GM20431 (cell line): Measurements from ENCODE around the gene GUCY2C.
"Not testable (repeated sequence)": the region's sequence is repeated elsewhere in the genome, so short reads cannot be mapped to it uniquely, and the experiment has no call there.

Experiments used
- in situ Hi-C: fragments of 300-500 bp; cut with MseI, MboI; formaldehyde crosslinking; loops from one replicate; pipeline ENCODE4 v1.15.0; 2020; ENCODE audit warnings: low sequenced_read_pairs; ENCODE audit not compliant: unreplicated experiment

Gene GUCY2C

DNA sequence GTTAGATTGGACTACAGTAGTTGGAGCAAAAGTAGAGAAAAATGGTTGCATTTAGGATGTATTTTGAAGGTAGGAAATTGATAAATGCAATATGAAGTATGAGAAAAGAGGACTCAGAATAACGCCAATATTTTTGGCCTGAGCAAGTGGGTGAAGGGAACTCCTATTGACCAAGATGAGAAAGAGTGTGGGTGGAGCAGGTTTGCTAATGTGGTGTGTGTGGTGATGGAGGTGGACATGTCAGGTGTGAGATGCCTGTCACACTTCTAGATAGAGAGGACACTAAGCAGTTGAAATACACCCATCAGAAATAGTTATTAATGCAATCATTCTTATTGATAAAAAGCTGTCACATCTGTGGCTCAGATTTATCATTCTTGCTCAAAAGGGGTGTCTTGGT, 7.3 kb downstream of the GUCY2C start:
- in situ Hi-C loops, result no loop called here

- in situ Hi-C loops, result not testable (repeated sequence)
These were observed 14.2 kb downstream of the GUCY2C start for GRCh38 chr12:14682231-14682630.

DNA sequence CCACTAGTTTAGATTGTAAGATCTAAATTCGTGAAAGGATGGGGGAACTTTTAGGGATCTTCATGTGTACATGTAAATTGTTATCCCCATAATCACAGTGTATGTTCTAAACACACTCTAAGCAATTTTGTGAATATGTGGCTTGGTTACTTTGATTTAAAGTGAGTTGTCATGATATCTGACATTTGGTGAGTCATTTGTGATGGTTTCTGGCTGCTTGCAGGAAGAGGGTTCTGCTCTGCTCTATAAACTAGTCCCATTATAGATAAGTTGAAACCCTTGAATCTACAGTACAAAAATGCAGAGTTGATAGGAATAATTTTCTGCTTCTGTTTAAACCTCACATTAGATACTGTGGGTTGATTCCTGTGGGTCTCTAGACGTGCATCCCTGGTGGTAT, 14.8 kb downstream of the GUCY2C start:
- in situ Hi-C loops, result no loop called here

- in situ Hi-C loops, result no loop called here
These were observed 15.2 kb downstream of the GUCY2C start for GRCh38 chr12:14681190-14681589.

DNA sequence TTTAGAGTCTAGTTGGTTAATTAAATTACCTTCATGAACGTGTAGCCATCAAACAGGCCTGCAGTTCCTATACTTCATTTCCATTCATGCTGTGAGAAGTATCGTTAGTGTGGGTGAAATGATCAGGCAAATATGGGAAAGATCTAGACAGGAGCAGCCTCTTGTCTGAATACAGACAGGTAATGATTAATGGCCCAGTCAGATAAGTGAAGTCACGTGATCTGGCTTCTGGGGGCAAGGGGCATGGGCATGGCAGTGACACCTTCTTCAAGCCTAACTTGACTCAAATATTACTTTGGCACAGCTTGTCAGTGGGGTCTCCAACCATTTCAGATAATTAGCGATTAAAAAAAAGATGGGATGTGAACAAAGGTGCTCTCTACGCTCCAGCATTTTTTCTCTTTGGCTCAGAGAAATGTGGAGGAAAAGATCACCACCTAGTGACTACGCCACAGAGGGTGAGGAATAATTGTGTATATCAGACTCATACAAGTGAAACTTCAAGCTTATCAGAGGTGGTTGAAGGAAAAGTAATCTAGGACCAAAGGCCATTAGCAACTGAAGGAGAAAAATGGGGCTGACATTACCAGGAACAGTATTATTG, 17.8 kb downstream of the GUCY2C start:
- in situ Hi-C loops, result no loop called here

DNA sequence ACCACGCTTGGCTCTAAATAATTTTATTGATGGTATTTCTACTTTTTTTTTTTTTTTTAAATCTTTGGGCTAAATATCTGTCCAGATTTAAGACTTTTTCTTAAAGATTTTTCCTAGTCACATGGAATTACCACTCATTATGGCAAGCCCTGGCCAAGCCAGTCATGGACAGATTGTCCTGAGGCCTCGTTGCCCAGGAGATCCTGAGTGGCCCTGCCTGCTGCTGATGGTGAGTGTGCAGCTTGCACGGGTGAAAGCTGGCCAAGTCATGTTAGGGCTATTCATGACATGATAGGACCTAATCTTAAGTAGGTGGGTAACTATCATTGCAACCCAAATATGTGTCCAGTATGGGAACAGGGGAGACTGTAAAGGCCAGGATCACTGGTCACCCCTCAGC, 27.8 kb downstream of the GUCY2C start:
- in situ Hi-C loops, result loop anchor here (25.0 kb wide), 1 partner anchor 431 kb away; no protein-coding TSS in a partner anchor

DNA sequence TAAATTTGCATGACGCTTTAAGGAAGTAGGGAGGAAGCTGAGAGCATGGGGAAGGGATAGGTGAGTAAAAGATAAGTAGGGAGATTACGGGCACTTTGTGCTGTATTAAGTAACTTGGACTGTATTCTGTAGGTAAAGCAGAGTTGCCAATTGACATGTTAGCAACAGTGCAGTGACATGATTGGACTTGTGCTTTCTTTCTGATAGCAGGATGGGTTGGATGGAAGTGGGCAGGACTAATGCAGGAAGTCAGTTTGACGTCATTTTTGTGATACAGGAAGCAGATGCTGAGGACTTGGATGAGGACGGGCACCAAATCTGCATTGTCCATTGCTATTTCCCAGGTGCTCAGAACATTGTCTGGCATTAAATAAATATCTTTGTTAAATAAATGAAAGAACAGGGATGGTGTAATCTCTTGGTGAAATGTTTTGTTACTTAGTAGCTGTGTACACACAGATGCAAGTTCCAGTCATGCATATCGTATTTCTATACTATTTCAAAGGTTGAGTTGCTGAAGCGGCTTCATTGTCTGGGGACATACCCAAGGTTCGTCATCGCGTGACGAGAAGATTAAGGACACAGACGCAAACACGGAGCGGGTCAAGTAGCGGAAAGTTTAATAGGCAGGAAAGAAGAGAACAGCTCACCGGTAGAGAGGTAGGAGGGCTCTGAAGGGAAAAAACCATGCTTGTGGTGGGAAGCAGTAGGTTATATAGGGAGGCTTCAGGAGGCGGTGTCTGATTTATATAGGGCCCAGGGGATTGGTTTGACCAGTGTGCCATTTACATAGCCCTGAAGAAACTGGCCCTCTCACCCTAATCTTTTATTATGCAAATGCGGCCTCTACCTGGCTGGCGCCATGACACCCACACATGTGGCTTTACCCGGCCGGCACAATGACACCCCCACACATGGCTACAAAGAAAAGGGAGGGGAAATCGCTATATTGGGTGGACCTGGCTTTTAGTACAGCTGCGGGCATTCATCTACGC, 30.7 kb downstream of the GUCY2C start:
- in situ Hi-C loops, result loop anchor here (25.0 kb wide), 1 partner anchor 428 kb away; no protein-coding TSS in a partner anchor

DNA sequence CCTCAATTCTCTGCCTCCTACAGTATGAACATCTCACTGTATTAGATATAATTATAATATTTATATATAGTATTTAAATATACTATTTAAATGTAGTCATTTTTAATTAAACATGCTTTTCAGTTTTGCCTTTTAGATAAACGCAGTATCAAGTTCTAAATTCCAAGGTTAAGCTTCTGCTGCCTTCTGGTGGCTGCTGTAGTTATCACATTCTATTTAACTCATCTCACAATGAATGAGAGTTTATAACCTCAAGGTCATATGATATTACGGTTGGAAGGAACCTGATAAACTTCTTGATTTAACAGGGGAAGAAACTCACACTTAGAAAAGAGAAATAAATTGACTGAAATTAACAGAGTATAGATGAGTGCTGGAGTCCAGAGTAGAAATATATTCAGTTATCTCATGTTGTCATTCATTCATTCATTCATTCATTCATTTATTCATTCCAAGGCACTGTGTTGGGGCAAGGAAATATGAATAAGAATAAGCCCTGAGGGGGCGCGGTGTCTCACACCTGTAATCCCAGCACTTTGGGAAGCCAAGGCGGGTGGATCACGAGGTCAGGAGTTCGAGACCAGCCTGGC, 31.9 kb downstream of the GUCY2C start:
- in situ Hi-C loops, result loop anchor here (25.0 kb wide), 1 partner anchor 427 kb away; no protein-coding TSS in a partner anchor

- in situ Hi-C loops, result loop anchor here (25.0 kb wide), 1 partner anchor 426 kb away; no protein-coding TSS in a partner anchor
These were observed 33.4 kb downstream of the GUCY2C start for GRCh38 chr12:14663002-14663401.

DNA sequence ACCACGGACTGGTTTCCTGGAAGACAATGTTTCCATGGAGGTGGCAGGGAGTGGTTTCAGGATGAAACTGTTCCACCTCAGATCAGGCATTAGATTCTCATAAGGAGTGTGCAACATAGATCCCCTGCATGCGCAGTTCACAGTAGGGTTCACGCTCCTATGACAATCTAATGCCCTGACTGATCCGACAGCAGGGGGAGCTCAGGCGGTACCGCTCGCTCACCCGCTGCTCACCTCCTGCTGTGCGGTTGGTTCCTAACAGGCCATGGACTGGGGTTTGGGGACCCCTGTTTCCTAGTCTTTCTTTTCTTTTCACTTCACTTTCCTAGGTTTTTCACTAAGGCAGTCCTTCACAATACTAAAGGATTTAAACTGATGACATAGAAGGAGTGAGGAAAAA, 39.6 kb downstream of the GUCY2C start:
- in situ Hi-C loops, result loop anchor here (25.0 kb wide), 1 partner anchor 420 kb away; no protein-coding TSS in a partner anchor

GRCh38 chr12:14655284-14655683, 41.1 kb downstream of the GUCY2C start:
- in situ Hi-C loops, result loop anchor here (25.0 kb wide), 1 partner anchor 418 kb away; no protein-coding TSS in a partner anchor

DNA sequence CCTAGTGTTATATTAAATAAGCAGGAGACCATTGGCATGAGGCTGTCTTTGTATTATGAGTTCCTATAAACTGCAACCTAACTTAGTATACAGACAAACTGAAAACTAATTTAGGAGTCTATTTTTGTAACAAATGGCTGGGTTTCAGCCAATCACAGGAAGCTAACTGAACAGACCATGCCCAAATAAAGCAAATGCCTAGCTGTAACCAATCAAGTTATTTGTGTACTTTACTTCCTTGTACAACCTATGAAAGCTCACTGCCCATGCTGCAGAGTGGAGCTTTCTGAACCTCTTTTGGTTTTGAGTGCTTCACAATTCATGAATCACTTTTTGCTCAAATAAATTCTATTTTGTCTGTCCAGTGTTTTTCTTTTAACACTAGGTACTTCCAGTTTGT, 41.6 kb downstream of the GUCY2C start:
- in situ Hi-C loops, result loop anchor here (25.0 kb wide), 1 partner anchor 418 kb away; no protein-coding TSS in a partner anchor

DNA sequence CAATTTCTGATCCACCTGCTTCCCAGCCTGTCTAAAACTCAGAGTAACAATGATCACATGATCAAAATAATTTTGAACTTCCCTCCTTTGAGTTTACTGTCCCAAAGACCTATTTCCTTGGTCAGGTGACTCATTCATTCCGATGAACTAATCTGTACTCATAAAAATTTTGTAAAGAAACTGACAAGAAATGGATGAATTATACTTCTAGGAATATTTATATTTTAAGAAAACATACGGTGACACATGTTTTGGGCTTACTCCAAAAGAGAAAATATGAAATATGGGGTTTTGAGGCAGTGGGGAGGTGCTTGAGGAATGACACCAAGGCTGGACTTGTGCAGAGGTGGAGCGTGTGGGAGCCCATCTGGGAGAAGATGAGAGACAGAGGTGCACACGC, 42.0 kb downstream of the GUCY2C start:
- in situ Hi-C loops, result loop anchor here (25.0 kb wide), 1 partner anchor 417 kb away; no protein-coding TSS in a partner anchor

GRCh38 chr12:14652483-14652882, 43.9 kb downstream of the GUCY2C start:
- in situ Hi-C loops, result loop anchor here (25.0 kb wide), 1 partner anchor 415 kb away; no protein-coding TSS in a partner anchor

DNA sequence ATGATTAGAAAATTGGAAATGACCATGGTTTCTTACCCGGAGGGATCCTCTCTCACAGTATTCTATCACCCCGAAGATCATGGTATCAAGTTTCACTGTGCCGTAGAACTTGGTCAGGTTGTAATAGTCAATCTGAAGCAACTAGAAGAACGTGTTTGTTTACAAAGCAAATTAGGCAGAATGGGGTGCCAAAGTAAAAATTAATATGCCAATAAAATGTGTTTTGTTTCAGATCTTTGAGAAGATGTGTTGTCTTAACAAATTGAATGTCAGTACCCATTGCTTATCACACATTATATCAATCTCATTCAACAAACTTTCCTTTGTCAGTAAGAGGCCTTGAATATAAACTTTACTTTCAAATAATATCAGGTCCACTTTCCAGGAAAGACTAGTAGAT, 45.0 kb downstream of the GUCY2C start:
- in situ Hi-C loops, result loop anchor here (25.0 kb wide), 1 partner anchor 414 kb away; no protein-coding TSS in a partner anchor

DNA sequence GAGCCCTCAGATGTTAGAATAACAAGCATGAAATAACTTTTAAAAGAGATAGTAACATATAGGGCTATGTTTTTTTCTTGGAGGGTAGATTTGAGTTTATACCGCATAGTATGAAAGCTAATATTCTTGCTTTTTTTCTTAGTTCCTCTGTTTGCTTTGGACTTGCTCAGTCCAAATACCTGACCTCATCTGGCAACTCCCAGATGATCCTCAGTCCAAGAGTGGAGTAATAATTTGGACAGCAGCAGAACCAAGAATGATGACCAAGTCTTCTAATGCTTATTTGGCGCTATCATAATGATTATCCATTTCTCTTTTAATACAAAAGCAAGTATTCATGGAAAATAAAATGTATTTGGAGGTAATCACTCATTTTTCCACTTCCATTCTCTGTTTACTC, 45.6 kb downstream of the GUCY2C start:
- in situ Hi-C loops, result loop anchor here (25.0 kb wide), 1 partner anchor 413 kb away; no protein-coding TSS in a partner anchor

DNA sequence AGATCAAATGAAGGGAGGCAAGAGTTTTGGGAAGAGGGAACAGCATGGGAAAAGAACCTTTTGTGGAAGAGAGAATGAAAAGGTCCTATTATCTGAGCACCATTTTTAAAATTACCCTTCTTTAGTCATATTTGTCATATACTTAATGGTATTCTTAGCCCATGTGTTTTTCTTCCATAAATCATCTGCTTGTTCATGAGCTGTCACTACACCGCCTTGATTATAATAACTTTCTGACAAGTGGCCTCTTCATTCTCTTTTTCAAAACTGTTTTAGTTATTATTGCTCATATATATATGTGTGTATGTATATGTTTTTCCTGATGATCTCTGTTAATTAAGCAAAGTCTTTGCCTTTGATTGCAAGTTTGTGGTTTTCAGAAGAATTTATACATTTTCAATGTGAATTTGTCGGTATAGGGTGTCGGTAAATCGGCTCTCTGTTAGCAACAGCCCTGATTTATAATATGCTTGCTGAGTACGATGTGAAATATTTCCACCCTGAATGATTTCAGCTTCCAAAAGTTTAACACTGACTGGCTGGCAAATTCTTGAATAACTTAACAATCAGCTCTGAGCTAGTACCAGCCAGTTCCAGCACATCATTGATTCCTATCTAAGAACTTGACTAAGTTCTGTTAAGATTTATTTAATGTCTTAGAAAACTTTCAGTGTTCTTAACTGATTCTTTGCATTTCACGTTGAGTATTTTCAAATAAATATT, 49.2 kb downstream of the GUCY2C start:
- in situ Hi-C loops, result no loop called here

- in situ Hi-C loops, result no loop called here
These were observed 53.1 kb downstream of the GUCY2C start for GRCh38 chr12:14643251-14643650.

DNA sequence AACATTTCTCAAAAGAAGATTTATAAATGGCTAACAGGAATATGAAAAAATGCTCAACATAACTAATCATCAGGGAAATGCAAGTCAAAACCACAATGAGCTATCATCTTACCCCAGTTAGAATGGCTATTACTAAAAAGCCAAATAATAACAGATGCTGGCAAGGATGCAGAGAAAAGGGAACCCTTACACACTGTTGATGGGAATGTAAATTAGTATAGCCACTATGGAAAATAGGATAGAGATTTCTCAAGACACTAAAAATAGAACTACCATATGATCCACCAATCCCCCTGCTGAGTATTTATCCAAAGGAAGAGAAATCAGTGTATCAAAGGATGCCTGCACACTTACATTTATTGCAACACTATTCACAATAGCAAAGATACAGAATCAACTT, 58.3 kb downstream of the GUCY2C start:
- in situ Hi-C loops, result no loop called here

GRCh38 chr12:14635776-14636175, 60.6 kb downstream of the GUCY2C start:
- in situ Hi-C loops, result no loop called here
